NCI-H226 (cell line): Measurements from ENCODE around the gene SPNS2.
"Not testable (repeated sequence)": the region's sequence is repeated elsewhere in the genome, so short reads cannot be mapped to it uniquely, and the experiment has no call there.

Source experiments
- DNase-seq: peaks from one replicate; pipeline ENCODE4 v3.0.0-alpha.2; 2015

SPNS2 gene

DNA sequence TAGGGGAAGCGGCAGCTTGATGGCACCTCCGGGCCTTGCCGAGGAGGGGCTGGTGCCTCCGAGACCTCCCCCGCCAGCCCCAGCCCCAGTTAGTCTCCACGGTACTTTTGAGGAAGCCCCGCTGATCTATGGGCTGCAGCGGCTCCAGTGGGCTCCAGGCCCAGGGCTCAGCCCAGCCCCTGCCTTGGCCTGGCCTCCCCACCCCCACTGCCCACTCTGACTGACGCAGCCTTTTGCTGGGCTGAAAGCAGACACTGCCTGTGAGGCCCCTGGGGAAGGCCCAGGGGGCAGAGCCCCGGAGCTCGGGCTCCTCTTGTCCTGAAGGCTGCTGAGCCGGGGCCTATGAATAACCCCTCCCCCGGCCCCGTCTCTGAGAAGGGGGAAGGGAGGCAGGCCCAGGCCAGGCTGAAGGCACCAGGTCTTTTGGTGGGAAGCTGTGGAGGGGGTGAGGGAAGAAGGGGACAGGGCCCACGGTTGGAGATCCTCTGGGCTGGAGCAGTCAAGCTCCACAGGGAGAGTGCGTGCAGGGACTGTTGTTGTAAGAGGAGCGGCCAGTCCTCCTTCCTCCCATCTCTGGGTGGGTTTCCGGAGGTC is 78.1 kb downstream of the SPNS2 start:
- no peak for DNase-seq

DNA sequence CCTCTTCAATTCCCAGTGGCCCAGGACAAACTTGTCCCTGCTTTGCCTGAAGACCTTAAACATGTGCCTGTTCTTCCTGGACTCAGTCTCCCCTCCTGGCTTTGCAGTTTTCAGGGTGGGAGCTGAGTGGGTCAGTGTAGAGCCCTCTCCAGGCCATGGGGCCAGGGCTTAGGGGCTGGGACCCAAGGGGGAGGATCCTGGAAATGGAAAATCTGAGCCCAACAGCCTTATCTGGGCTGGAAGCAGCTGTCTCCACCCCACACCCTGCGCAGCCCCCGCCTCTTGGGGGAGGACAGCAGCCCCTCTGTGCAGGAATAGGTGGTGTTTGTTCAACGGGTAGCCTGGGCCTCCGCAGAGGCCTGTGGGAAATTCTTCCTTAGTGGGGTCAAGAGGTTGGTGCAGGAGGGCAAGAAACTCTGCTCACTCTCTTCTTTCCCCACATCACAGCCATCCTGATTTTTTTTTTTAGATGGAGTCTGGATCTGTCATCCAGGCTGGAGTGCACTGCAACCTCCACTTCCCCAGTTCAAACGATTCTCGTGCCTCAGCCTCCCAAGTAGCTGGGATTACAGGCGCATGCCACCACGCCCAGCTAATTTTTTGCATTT is 78.8 kb downstream of the SPNS2 start:
- no peak for DNase-seq

GRCh38 chr17:4578349-4578748 is 79.7 kb downstream of the SPNS2 start:
- DNase-seq = not testable (repeated sequence)

DNA sequence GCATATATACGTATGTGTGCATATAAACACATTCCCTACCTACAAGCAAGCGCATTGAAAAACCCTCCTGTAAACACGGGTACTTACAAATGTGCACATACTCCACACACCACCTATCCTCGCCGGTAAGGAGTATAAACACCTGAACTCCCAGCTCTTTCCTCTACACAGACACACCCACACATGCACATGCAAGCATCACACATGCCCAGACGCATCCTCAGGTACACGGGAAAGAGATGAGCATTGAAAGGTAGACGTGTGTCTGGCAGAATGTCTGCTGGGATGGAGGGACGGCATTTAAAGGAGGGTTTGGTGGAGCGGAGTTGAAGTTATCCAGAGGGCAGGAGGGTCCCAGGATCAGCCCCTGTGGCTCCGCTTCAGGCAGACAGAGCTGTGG is 81.0 kb downstream of the SPNS2 start:
- no peak for DNase-seq

DNA sequence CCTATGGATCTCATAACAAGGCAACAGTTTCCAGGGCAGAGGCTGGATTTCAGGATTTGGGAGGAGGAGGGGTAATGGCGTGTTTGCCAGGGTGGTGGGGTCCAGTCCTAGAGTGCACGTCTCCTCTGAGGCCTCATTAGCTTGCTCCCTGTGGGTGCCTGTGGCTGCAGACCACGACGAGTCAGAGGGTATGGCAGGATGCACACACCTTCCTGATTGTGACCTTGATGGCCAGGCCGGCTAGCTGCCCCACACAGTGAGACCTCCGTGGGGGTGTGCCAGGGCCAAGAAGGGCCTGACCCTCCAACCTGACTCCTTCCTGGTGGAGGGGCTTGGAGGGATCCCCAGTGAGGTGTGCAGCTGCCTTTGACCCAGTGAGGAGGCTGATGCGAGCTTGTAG is 81.6 kb downstream of the SPNS2 start:
- DNase-seq = peak; percentile 56

DNA sequence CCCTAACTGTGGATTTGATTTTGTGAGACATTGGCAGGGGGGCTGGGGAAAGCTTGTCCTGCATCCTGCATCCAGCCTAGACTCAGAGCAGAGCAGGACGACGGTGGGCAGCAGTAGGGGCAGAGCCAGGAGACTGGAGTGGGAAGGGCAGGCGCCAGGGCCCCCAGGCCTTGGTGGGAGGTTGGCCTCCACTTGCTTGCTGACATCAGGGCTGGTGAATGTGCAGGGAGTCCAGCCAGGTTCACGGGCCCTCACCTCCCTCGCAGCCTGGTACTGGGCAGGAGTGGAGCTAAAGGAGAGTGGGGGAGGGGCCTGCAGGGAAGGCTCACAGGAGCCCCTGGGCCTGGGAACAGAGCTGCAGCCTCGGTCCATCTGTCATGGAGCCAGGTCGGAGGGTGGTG is 83.4 kb downstream of the SPNS2 start:
- DNase-seq = peak; percentile 88

DNA sequence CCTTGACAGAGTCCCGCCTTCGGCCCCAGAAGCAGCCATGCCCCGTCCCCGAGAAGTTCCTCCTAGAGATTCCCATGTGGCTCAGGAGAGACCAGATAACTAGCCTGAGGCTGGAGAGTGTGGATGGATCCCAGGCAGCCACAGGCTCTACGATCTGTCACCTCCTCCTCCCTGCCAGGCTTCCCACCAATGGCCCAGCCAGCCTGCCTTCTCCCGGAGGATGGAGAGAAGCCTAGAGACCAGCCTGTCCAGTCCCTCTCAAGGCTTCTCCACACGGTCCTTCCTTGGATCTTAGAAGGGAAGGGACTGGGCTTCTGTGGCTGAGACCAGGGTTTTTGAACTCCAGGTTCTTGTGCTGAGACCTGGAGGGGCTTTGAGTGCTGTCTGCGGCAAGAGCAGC is 84.0 kb downstream of the SPNS2 start:
- DNase-seq = no peak

DNA sequence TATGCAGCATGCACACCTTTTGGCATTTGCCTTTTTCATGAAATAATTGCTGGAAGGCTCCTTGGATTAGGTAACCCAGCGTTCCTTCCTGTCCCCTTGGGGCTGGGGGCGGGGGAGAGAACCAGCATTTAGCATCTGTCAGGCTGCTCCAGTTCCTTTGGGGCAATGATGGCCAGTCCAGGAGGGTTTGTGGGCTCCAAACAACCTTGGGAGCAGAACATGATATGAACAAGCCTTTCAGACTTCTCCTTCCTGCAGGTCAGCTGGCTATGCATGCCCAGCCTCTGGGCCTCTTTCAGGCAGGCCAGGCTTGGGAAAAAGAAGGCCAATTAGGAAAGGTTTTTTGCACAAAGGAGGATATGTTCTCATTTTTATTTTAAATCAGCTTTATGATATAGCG is 84.5 kb downstream of the SPNS2 start:
- no peak for DNase-seq

DNA sequence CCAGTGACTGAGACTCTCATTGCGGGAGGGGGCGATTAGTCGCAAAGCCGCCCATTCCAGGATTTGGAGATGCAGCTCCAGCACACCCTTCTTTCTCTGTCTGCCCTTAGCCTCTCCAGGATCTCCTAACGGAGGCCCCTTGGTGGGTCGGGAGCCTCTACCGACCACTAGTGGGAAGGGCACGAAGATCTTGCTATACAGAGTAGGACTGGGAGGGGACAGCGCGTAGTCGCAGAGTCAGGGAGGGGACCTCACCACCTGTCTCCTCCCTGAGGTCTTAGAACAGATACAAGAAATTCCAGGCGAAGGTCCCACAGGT is 85.1 kb downstream of the SPNS2 start:
- DNase-seq = no peak

DNA sequence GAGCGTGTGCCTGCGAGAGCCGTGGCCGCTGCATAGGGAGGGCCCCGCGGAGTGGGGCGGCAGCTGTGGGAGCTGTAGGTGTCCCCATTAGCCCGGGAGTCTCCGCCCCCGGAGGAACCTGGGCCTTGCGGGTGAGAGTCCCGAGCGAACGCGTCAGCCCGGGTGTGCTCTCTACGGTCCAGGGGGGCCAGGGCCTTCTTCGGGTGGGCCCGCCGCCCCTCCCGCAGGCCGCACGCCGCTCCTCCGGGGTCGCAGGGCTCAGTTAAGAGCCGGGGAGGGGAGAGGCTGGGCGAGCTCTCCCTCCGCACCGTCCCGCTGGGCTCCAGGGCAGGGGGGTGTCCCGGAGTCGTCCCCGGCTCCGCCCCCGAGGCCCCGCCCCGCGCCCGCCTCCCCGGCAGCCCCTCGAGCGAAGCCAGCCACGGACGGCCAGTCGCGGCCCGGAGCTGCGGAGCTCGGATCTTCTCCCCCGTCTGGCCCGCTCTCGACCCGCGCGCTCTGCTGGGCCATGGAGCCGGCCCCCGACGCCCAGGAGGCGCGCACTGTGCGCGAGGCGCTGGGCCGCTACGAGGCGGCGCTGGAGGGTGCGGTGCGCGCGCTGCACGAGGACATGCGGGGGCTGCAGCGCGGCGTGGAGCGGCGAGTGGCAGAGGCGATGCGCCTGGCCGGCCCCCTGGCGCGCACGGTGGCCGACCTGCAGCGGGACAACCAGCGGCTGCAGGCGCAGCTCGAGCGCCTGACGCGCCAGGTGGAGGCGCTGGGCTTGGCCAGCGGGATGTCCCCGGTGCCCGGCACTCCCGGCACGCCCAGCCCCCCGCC is 85.6 kb downstream of the SPNS2 start, which contains the start of gene SMTNL2:
TSS of gene SMTNL2 (plus strand) at position 429 of the 816 bp plus-strand sequence. CDS start at position 506, 77 bp downstream.
- DNase-seq = peak; percentile 24

- no peak for DNase-seq
Measured at GRCh38 chr17:4584917-4585637, 86.4 kb downstream of the SPNS2 start.

- DNase-seq = no peak
Measured at GRCh38 chr17:4585638-4585994, 86.9 kb downstream of the SPNS2 start.

- no peak for DNase-seq
Measured at GRCh38 chr17:4586043-4586442, 87.4 kb downstream of the SPNS2 start.

- no peak for DNase-seq
Measured at GRCh38 chr17:4587195-4587594, 88.5 kb downstream of the SPNS2 start.

DNA sequence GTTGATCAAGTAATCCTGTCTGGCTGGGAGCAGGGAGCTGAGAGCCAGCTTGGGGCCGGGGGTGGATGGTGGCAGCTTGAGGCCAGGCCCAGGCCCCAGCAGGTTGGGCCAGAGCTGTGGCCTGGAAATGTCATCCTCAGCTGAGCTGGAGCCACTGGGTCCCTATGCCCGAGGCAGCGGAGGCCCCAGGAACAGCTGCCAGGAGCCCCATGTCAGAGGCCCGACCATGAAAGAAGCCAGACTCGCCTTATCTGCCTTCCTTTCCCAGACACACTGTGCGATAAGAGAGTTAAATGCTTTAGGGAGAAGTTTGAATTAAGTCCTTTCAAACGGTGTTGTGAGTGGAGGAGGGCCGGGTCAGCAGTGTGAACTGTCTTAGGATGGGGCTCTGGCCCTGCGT is 89.1 kb downstream of the SPNS2 start:
- no peak for DNase-seq

GRCh38 chr17:4588391-4588790 is 89.7 kb downstream of the SPNS2 start:
- DNase-seq = no peak
